ENCODE data around the gene NPS.

DNA sequence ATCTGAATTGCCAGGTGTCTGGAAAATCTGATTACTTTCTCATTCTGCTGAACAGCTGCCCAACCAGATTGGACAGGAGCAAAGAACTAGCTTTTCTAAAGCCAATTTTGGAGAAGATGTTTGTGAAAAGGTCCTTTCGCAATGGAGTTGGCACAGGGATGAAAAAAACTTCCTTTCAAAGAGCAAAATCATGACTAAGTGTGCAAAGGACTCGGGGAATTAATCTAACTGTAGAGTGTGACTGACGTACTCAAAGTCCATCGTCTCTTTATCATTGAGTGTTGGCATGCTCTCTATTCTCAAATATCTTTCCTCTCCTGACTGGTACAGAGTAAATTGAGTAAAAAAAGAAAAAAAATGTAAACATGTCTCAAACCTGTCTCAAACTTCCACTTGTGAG is 3.3 kb downstream of the NPS start:
- TF ChIP-seq CTCF (IDR thresholded peaks at IDR 0.05) (no peak), SIN3A (IDR thresholded peaks at IDR 0.05; ENCODE audit: borderline replicate concordance, insufficient read depth, low read depth, low read length) (no peak), POLR2AphosphoS5 (IDR thresholded peaks at IDR 0.05; ENCODE audit: low read depth, low read length) (no peak), REST (IDR thresholded peaks at IDR 0.05; ENCODE audit: insufficient read depth in 1 of 2, low read depth in 2 of 2, low read length in 1 of 2) (no peak), TCF7L2 (IDR thresholded peaks at IDR 0.05; ENCODE audit: low read depth, low read length) (no peak)
